Activated gamma-delta T cell (primary cell): ENCODE measurements around the gene MEIOB.

Experiments used
- DNase-seq: peaks from one replicate; lab custom pipeline; 2025; lab: John Stamatoyannopoulos, UW

MEIOB gene

GRCh38 chr16:1831186-1832075, 40.5 kb downstream of the MEIOB start:
- no peak for DNase-seq

- DNase-seq = no peak
Observed at GRCh38 chr16:1830213-1830612, 41.8 kb downstream of the MEIOB start.

- DNase-seq = no peak
Observed at GRCh38 chr16:1828645-1829410, 43.1 kb downstream of the MEIOB start.

- DNase-seq = peak; percentile 80
Observed at GRCh38 chr16:1826691-1827573, 45.0 kb downstream of the MEIOB start, which contains the start of the genes FAHD1 and HAGH. Gene FAHD1 (plus strand): TSS chr16:1827206. CDS start chr16:1827239, 33 bp downstream. Gene HAGH (minus strand): TSS chr16:1826825. CDS start chr16:1826787, 38 bp downstream.

- peak; percentile 78 for DNase-seq
Observed at GRCh38 chr16:1825864-1826690, 45.9 kb downstream of the MEIOB start.

- no peak for DNase-seq
Observed at GRCh38 chr16:1825381-1825863, 46.5 kb downstream of the MEIOB start.

GRCh38 chr16:1823821-1824220, 48.1 kb downstream of the MEIOB start:
- no peak for DNase-seq

GRCh38 chr16:1822801-1823200, 49.2 kb downstream of the MEIOB start:
- no peak for DNase-seq

- no peak for DNase-seq
Observed at GRCh38 chr16:1821861-1822611, 49.9 kb downstream of the MEIOB start.

GRCh38 chr16:1820946-1821290, 51.0 kb downstream of the MEIOB start:
- DNase-seq = no peak

- no peak for DNase-seq
Observed at GRCh38 chr16:1820096-1820945, 51.6 kb downstream of the MEIOB start.

GRCh38 chr16:1819611-1820010, 52.4 kb downstream of the MEIOB start:
- no peak for DNase-seq

GRCh38 chr16:1818873-1819525, 53.0 kb downstream of the MEIOB start:
- DNase-seq = no peak

- no peak for DNase-seq
Observed at GRCh38 chr16:1818204-1818872, 53.6 kb downstream of the MEIOB start.

- no peak for DNase-seq
Observed at GRCh38 chr16:1817716-1818115, 54.2 kb downstream of the MEIOB start.

GRCh38 chr16:1817276-1817589, 54.7 kb downstream of the MEIOB start:
- no peak for DNase-seq

- DNase-seq = no peak
Observed at GRCh38 chr16:1816396-1817275, 55.3 kb downstream of the MEIOB start.
